ENCODE data around the gene SLC13A4.

The SLC13A4 gene

GRCh38 chr7:135718794-135719437 lies 9.1 kb downstream of the SLC13A4 start:
- TF ChIP-seq TAF1 (IDR thresholded peaks at IDR 0.05; ENCODE audit: borderline replicate concordance, insufficient read depth, low read length) (no peak), POLR2AphosphoS5 (IDR thresholded peaks at IDR 0.05; ENCODE audit: low read depth, low read length) (no peak), FOXP2 (optimal IDR thresholded peaks at IDR 0.05; ENCODE audit: borderline replicate concordance, extremely low read depth, extremely low read length, insufficient read depth) (no peak)

GRCh38 chr7:135718219-135718618 lies 9.8 kb downstream of the SLC13A4 start:
- TF ChIP-seq POLR2AphosphoS5 (IDR thresholded peaks at IDR 0.05; ENCODE audit: low read depth, low read length), result no peak

GRCh38 chr7:135717693-135718092 lies 10.3 kb downstream of the SLC13A4 start:
- no peak for TF ChIP-seq TAF1 (IDR thresholded peaks at IDR 0.05; ENCODE audit: borderline replicate concordance, insufficient read depth, low read length)
- no peak for TF ChIP-seq REST (IDR thresholded peaks at IDR 0.05; ENCODE audit: insufficient read depth in 1 of 2, low read depth in 2 of 2, low read length in 2 of 2)
- no peak for TF ChIP-seq SIN3A (IDR thresholded peaks at IDR 0.05; ENCODE audit: borderline replicate concordance, insufficient read depth, low read length)
- no peak for TF ChIP-seq POLR2AphosphoS5 (IDR thresholded peaks at IDR 0.05; ENCODE audit: low read depth, low read length)
- no peak for TF ChIP-seq FOXP2 (optimal IDR thresholded peaks at IDR 0.05; ENCODE audit: borderline replicate concordance, extremely low read depth, extremely low read length, insufficient read depth)

- no peak for TF ChIP-seq FOXP2 (optimal IDR thresholded peaks at IDR 0.05; ENCODE audit: borderline replicate concordance, extremely low read depth, extremely low read length, insufficient read depth)
- TF ChIP-seq SIN3A (IDR thresholded peaks at IDR 0.05; ENCODE audit: borderline replicate concordance, insufficient read depth, low read length), result no peak
- TF ChIP-seq TAF1 (IDR thresholded peaks at IDR 0.05; ENCODE audit: borderline replicate concordance, insufficient read depth, low read length), result no peak
- no peak for TF ChIP-seq POLR2AphosphoS5 (IDR thresholded peaks at IDR 0.05; ENCODE audit: low read depth, low read length)
- no peak for TF ChIP-seq REST (IDR thresholded peaks at IDR 0.05; ENCODE audit: insufficient read depth in 1 of 2, low read depth in 2 of 2, low read length in 2 of 2)
Measured at GRCh38 chr7:135716677-135717238, 11.2 kb downstream of the SLC13A4 start.

GRCh38 chr7:135715673-135716072 lies 12.3 kb downstream of the SLC13A4 start:
- TF ChIP-seq TAF1 (IDR thresholded peaks at IDR 0.05; ENCODE audit: borderline replicate concordance, insufficient read depth, low read length), result no peak
- TF ChIP-seq FOXP2 (optimal IDR thresholded peaks at IDR 0.05; ENCODE audit: borderline replicate concordance, extremely low read depth, extremely low read length, insufficient read depth), result no peak
- TF ChIP-seq REST (IDR thresholded peaks at IDR 0.05; ENCODE audit: insufficient read depth in 1 of 2, low read depth in 2 of 2, low read length in 2 of 2), result no peak
- no peak for TF ChIP-seq SIN3A (IDR thresholded peaks at IDR 0.05; ENCODE audit: borderline replicate concordance, insufficient read depth, low read length)
- TF ChIP-seq POLR2AphosphoS5 (IDR thresholded peaks at IDR 0.05; ENCODE audit: low read depth, low read length), result no peak

- TF ChIP-seq TAF1 (IDR thresholded peaks at IDR 0.05; ENCODE audit: borderline replicate concordance, insufficient read depth, low read length) (no peak), POLR2AphosphoS5 (IDR thresholded peaks at IDR 0.05; ENCODE audit: low read depth, low read length) (no peak), FOXP2 (optimal IDR thresholded peaks at IDR 0.05; ENCODE audit: borderline replicate concordance, extremely low read depth, extremely low read length, insufficient read depth) (no peak), SIN3A (IDR thresholded peaks at IDR 0.05; ENCODE audit: borderline replicate concordance, insufficient read depth, low read length) (no peak), REST (IDR thresholded peaks at IDR 0.05; ENCODE audit: insufficient read depth in 1 of 2, low read depth in 2 of 2, low read length in 2 of 2) (no peak)
Measured at GRCh38 chr7:135715055-135715522, 12.9 kb downstream of the SLC13A4 start.
